DOHH2 (cell line): ENCODE measurements around the gene ACRV1.

Experiments used
- EZH2phosphoT487 ChIP-seq: fragments of 200-600 bp; sonication (generic); IDR thresholded peaks from 2 replicates; pipeline ENCODE4 v1.6.1; 2017; ENCODE audit warnings: borderline replicate concordance, mild to moderate bottlenecking, antibody characterized with exemption, low read length, moderate library complexity, mixed read lengths
- TF ChIP-seq, protein P1 (sequence below): fragments of 200-600 bp; sonication (generic); IDR thresholded peaks from one replicate; pipeline ENCODE4 v1.5.1; 2014; ENCODE audit warnings: antibody characterized with exemption, mild to moderate bottlenecking, low read depth, low read length; ENCODE audit not compliant: poor library complexity, severe bottlenecking

DNA sequence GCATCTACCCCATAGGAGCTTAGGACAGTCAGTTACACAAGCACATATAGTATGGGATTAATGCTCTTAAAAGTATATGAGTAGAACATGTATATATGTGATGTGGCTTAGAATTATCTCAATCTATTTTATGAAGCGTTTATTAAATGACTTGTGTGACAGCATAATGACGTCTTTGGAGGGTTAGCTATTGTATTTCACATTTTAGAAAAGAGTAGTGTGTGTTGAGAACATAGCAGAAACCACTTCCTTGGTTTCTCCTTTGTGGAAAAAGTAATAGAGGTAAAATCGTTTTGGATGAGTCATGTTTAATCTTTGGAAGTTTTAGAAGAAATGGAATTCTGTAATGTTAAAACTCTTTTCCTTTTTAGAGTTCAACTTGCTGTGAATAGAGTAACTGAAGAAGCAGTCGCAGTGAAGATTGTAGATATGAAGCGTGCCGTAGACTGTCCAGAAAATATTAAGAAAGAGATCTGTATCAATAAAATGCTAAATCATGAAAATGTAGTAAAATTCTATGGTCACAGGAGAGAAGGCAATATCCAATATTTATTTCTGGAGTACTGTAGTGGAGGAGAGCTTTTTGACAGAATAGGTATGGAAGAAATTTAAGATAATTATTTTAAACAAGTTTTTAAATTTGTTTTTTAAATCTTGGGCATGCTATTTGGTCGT, 53.3 kb downstream of the ACRV1 start:
- TF ChIP-seq, protein P1, sequence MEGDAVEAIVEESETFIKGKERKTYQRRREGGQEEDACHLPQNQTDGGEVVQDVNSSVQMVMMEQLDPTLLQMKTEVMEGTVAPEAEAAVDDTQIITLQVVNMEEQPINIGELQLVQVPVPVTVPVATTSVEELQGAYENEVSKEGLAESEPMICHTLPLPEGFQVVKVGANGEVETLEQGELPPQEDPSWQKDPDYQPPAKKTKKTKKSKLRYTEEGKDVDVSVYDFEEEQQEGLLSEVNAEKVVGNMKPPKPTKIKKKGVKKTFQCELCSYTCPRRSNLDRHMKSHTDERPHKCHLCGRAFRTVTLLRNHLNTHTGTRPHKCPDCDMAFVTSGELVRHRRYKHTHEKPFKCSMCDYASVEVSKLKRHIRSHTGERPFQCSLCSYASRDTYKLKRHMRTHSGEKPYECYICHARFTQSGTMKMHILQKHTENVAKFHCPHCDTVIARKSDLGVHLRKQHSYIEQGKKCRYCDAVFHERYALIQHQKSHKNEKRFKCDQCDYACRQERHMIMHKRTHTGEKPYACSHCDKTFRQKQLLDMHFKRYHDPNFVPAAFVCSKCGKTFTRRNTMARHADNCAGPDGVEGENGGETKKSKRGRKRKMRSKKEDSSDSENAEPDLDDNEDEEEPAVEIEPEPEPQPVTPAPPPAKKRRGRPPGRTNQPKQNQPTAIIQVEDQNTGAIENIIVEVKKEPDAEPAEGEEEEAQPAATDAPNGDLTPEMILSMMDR = no peak
- TF ChIP-seq EZH2phosphoT487 = no peak
